ENCODE results near the gene FXYD2.

GRCh38 chr11:117796456-117796871, 28.1 kb downstream of the FXYD2 start:
- no peak for TF ChIP-seq CTCF (IDR thresholded peaks at IDR 0.05; ENCODE audit: insufficient read depth, low read depth, low read length)
- TF ChIP-seq EZH2 (IDR thresholded peaks at IDR 0.05; ENCODE audit: insufficient read depth, low read length), result peak; percentile 71
